Keratinocyte (primary cell): ENCODE results near the gene BMF. TPM values are rescaled to one million over a fixed set of nuclear protein-coding genes. Genes with fewer than 3 reads are reported as not detected.

Experiments used
- DNase-seq: peaks from one replicate; pipeline ENCODE4 v3.0.0-alpha.2; 2011; ENCODE audit warnings: low read depth, missing footprints, low spot score
- FAIRE-seq: peaks from 2 replicates; lab custom pipeline; 2011; peaks lifted over from hg19 to GRCh38; lab: Jason Lieb, UNC
- H2AFZ ChIP-seq: 2 replicates; pipeline ENCODE4 v1.6.0; 2012; ENCODE audit warnings: low read length, control low read depth, inconsistent platforms; ENCODE audit not compliant: control insufficient read depth
- H3K27ac ChIP-seq: 2 replicates; pipeline ENCODE4 v1.5.1; 2011; ENCODE audit warnings: low read length; ENCODE audit not compliant: control insufficient read depth, insufficient read depth
- H3K27me3 ChIP-seq: 3 replicates; pipeline ENCODE4 v1.6.0; 2011; ENCODE audit warnings: low read length; ENCODE audit not compliant: control insufficient read depth, insufficient read depth; ENCODE audit errors: extremely low read depth
- H3K36me3 ChIP-seq, 2 experiments: 2 replicates in 1 of 2; 3 replicates in 1 of 2; pipeline ENCODE4 v1.5.1; 2011; ENCODE audit warnings: low read length in 2 of 2, mild to moderate bottlenecking in 1 of 2; ENCODE audit not compliant: control insufficient read depth in 2 of 2, insufficient read depth in 2 of 2; ENCODE audit errors: extremely low read depth in 1 of 2
- H3K4me1 ChIP-seq: 3 replicates; pipeline ENCODE4 v1.5.1; 2011; ENCODE audit warnings: low read length; ENCODE audit not compliant: control insufficient read depth, insufficient read depth; ENCODE audit errors: extremely low read depth
- H3K4me2 ChIP-seq: 3 replicates; pipeline ENCODE4 v1.6.0; 2011; ENCODE audit warnings: low read depth, low read length; ENCODE audit not compliant: control insufficient read depth, insufficient read depth; ENCODE audit errors: extremely low read depth
- H3K4me3 ChIP-seq, 3 experiments: fragments of 200-600 bp in 1 of 3; sonication (generic) in 1 of 3; 2 replicates in 2 of 3; 3 replicates in 1 of 3; pipeline ENCODE4 v1.5.1; 2011 to 2016; ENCODE audit warnings: low read length in 3 of 3, mild to moderate bottlenecking in 3 of 3, control low read depth in 2 of 3, inconsistent platforms in 1 of 3, low read depth in 1 of 3, mixed read lengths in 1 of 3, mixed run types in 1 of 3, moderate library complexity in 1 of 3; ENCODE audit not compliant: control insufficient read depth in 2 of 3, insufficient read depth in 2 of 3; ENCODE audit errors: extremely low read depth in 1 of 3
- H3K79me2 ChIP-seq: 2 replicates; pipeline ENCODE4 v1.6.0; 2012; ENCODE audit warnings: low read length; ENCODE audit not compliant: control insufficient read depth, insufficient read depth
- H3K9ac ChIP-seq: 3 replicates; pipeline ENCODE4 v1.6.0; 2011; ENCODE audit warnings: low read length; ENCODE audit not compliant: control insufficient read depth, insufficient read depth; ENCODE audit errors: extremely low read depth
- H3K9me1 ChIP-seq: 3 replicates; pipeline ENCODE4 v1.6.0; 2011; ENCODE audit warnings: low read length; ENCODE audit not compliant: control insufficient read depth, insufficient read depth; ENCODE audit errors: extremely low read depth
- H3K9me3 ChIP-seq: 2 replicates; pipeline ENCODE4 v1.5.1; 2012; ENCODE audit warnings: low read depth, low read length; ENCODE audit not compliant: control insufficient read depth
- H4K20me1 ChIP-seq: 3 replicates; pipeline ENCODE4 v1.6.0; 2011; ENCODE audit warnings: low read length; ENCODE audit not compliant: control insufficient read depth, insufficient read depth; ENCODE audit errors: extremely low read depth
- CTCF ChIP-seq, 3 experiments: IDR thresholded peaks in 1 of 3; conservative IDR thresholded peaks in 1 of 3; optimal IDR thresholded peaks in 1 of 3; 2 replicates in 2 of 3; 3 replicates in 1 of 3; pipeline versions ENCODE3 to v1.5.1; 2011; ENCODE audit warnings: low read length in 3 of 3, mild to moderate bottlenecking in 3 of 3, moderate library complexity in 2 of 3, control low read depth in 1 of 3, inconsistent platforms in 1 of 3; ENCODE audit not compliant: insufficient read depth in 2 of 3; ENCODE audit errors: extremely low read depth in 1 of 3
- EZH2 ChIP-seq: IDR thresholded peaks from one replicate; pipeline ENCODE4 v1.6.1; 2012; ENCODE audit warnings: inconsistent platforms, mild to moderate bottlenecking, low read length, moderate library complexity
- dilution Hi-C: fragments of 300-500 bp; cut with MboI; formaldehyde crosslinking; loops from one replicate; pipeline ENCODE4 v1.7.0; 2020; ENCODE audit warnings: low sequenced_read_pairs; ENCODE audit not compliant: extremely low pct_ligation_motif_present
- polyA plus RNA-seq, 5 experiments: library from polyadenylated mRNA; depleted of rRNA in 3 of 5; stranded (reverse) in 3 of 5; stranded (forward) in 1 of 5; unstranded in 1 of 5; fragments of >200 nt; gene quantifications; 1 replicate in 1 of 5; 2 replicates in 3 of 5; 3 replicates in 1 of 5; pipeline versions ENCODE4 v1.2.1 to v1.2.3, GENCODE V29; 2011 to 2012; ENCODE audit warnings: missing spikeins in 2 of 5, low read depth in 1 of 5, low replicate concordance in 1 of 5

The BMF gene
- polyA plus RNA-seq, 1 donor (not counting 4 experiments of a cell fraction or from before 2014, with no cell fraction given): 0.13 TPM

GRCh38 chr15:40149339-40149738 lies 40.7 kb upstream of the BMF start:
- TF ChIP-seq CTCF (optimal IDR thresholded peaks at IDR 0.05 in 1 of 3, IDR thresholded peaks at IDR 0.05 in 1 of 3, conservative IDR thresholded peaks at IDR 0.05 in 1 of 3; ENCODE audit: extremely low read depth in 1 of 3, insufficient read depth in 2 of 3, low read length in 3 of 3) (no peak), EZH2 (no peak)
- Histone ChIP-seq H3K9me3 (no peaks in the 10 kb centered on the region), H3K9ac (no peak overlapping the region), H4K20me1 (no peaks in the 10 kb centered on the region), H2AFZ (no peak overlapping the region), H3K79me2 (no peaks in the 10 kb centered on the region), H3K4me3 (no peak overlapping the region), H3K27me3 (no peaks in the 10 kb centered on the region), H3K9me1 (no peaks in the 10 kb centered on the region), H3K4me2 (no peak overlapping the region), H3K4me1 (peaks cover 44% of the 10 kb centered on the region), H3K36me3 (no peaks in the 10 kb centered on the region), H3K27ac (no peak overlapping the region)
- FAIRE-seq (no peak), DNase-seq (no peak)
- dilution Hi-C loops: no loop called here

GRCh38 chr15:40146037-40146436 lies 37.4 kb upstream of the BMF start:
- DNase-seq (no peak), FAIRE-seq (peak; percentile 95)
- Histone ChIP-seq H3K27me3 (no peaks in the 10 kb centered on the region), H3K9me1 (no peaks in the 10 kb centered on the region), H3K4me3 (no peak overlapping the region), H3K27ac (no peak overlapping the region), H4K20me1 (no peaks in the 10 kb centered on the region), H3K9me3 (no peaks in the 10 kb centered on the region), H3K36me3 (no peaks in the 10 kb centered on the region), H3K9ac (no peak overlapping the region), H3K79me2 (no peaks in the 10 kb centered on the region), H3K4me1 (peaks cover 27% of the 10 kb centered on the region), H2AFZ (no peak overlapping the region), H3K4me2 (peak overlapping the region; percentile 13)
- dilution Hi-C loops: no loop called here
- TF ChIP-seq EZH2 (no peak), CTCF (optimal IDR thresholded peaks at IDR 0.05 in 1 of 3, IDR thresholded peaks at IDR 0.05 in 1 of 3, conservative IDR thresholded peaks at IDR 0.05 in 1 of 3; ENCODE audit: extremely low read depth in 1 of 3, insufficient read depth in 2 of 3, low read length in 3 of 3) (no peak)
